Measurements from ENCODE around the gene ITGB4.
A peak's percentile ranks its signal among the peaks of the same experiment; 100 is the strongest.

Gene ITGB4

GRCh38 chr17:75762513-75763268 lies 41.4 kb downstream of the ITGB4 start:
- no peak for TF ChIP-seq CTCF (conservative IDR thresholded peaks at IDR 0.05; ENCODE audit: low read depth, low read length)
- no peak for DNase-seq (ENCODE audit: low read depth)
- no peak overlapping the region for H3K4me3 ChIP-seq (ENCODE audit: low read depth, low read length)

- H3K4me3 ChIP-seq (ENCODE audit: low read depth, low read length) = no peak overlapping the region
- TF ChIP-seq CTCF (conservative IDR thresholded peaks at IDR 0.05; ENCODE audit: low read depth, low read length) = no peak
- no peak for DNase-seq (ENCODE audit: low read depth)
Observed at GRCh38 chr17:75763269-75763607, 42.0 kb downstream of the ITGB4 start.

GRCh38 chr17:75763613-75764416 lies 42.6 kb downstream of the ITGB4 start:
- TF ChIP-seq CTCF (conservative IDR thresholded peaks at IDR 0.05; ENCODE audit: low read depth, low read length) = no peak

GRCh38 chr17:75764417-75764710 lies 43.1 kb downstream of the ITGB4 start:
- no peak for DNase-seq (ENCODE audit: low read depth)
- no peak for TF ChIP-seq CTCF (conservative IDR thresholded peaks at IDR 0.05; ENCODE audit: low read depth, low read length)
- H3K4me3 ChIP-seq (ENCODE audit: low read depth, low read length) = peak overlapping the region; percentile 68

More at GRCh38 chr17:75763613-75764416, 42.6 kb downstream of the ITGB4 start:
- no peak for DNase-seq (ENCODE audit: low read depth)
- H3K4me3 ChIP-seq (ENCODE audit: low read depth, low read length) = peak overlapping the region; percentile 68

- DNase-seq (ENCODE audit: low read depth) = peak; percentile 76
- peak; percentile 72 for TF ChIP-seq CTCF (conservative IDR thresholded peaks at IDR 0.05; ENCODE audit: low read depth, low read length)
- peak within 1 kb of the TSS; percentile 68 for H3K4me3 ChIP-seq (ENCODE audit: low read depth, low read length)
Observed at GRCh38 chr17:75764711-75765421, 43.6 kb downstream of the ITGB4 start, which contains the start of gene GALK1. TSS of gene GALK1 (minus strand) at chr17:75765192. CDS start at chr17:75765136, 56 bp downstream.

- no peak for TF ChIP-seq CTCF (conservative IDR thresholded peaks at IDR 0.05; ENCODE audit: low read depth, low read length)
- no peak for DNase-seq (ENCODE audit: low read depth)
- H3K4me3 ChIP-seq (ENCODE audit: low read depth, low read length) = no peak overlapping the region
Observed at GRCh38 chr17:75765981-75766380, 44.7 kb downstream of the ITGB4 start.
